Ascending aorta (tissue), 2 donors: ENCODE results near the gene LMNA. TPM values are rescaled to one million over a fixed set of nuclear protein-coding genes. Genes with fewer than 3 reads are reported as not detected.

Experiments
- DNase-seq, 2 donors: peaks; one replicate each; pipeline ENCODE4 v3.0.0-alpha.2; 2019; ENCODE audit warnings: low spot score in 2 of 2
- H3K27ac ChIP-seq, 2 donors: fragments of 200-600 bp; sonication (generic); one replicate each; pipeline ENCODE4 v1.5.1; 2016 to 2017; ENCODE audit warnings: mild to moderate bottlenecking in 1 of 2
- H3K27me3 ChIP-seq: fragments of 200-600 bp; sonication (generic); one replicate; pipeline ENCODE4 v1.5.1; 2017
- H3K36me3 ChIP-seq, 2 donors: fragments of 200-600 bp; sonication (generic); one replicate each; pipeline ENCODE4 v1.5.1; 2016
- H3K4me1 ChIP-seq, 2 donors: fragments of 200-600 bp; sonication (generic); one replicate each; pipeline ENCODE4 v1.5.1; 2016 to 2017; ENCODE audit warnings: mild to moderate bottlenecking in 1 of 2
- H3K4me3 ChIP-seq, 2 donors: fragments of 200-600 bp; sonication (generic); one replicate each; pipeline ENCODE4 v1.5.1; 2016 to 2017; ENCODE audit warnings: mild to moderate bottlenecking in 1 of 2
- H3K9me3 ChIP-seq, 2 donors: fragments of 200-600 bp; sonication (generic); one replicate each; pipeline ENCODE4 v1.5.1; 2016
- intact Hi-C: fragments of 100-400 bp; cut with DNase I; formaldehyde crosslinking; loops from one replicate; pipeline ENCODE4 v1.15.1; 2023
- total RNA-seq: library from RNA; depleted of rRNA; stranded (reverse); fragments of >200 nt; gene quantifications from one replicate; pipeline ENCODE4 v1.1.0, GENCODE V29; 2016
- TF ChIP-seq, protein P1 (sequence below), 3 experiments: fragments of 200-600 bp in 2 of 3; fragments of 450-650 bp in 1 of 3; sonication (generic) in 2 of 3; IDR thresholded peaks; one replicate each; pipeline ENCODE4 v1.5.1; 2016 to 2019; ENCODE audit warnings: antibody characterized with exemption in 3 of 3, mild to moderate bottlenecking in 1 of 3, moderate library complexity in 1 of 3

Gene LMNA
- total RNA-seq, 1 donor from 2014 or later: 783 TPM

DNA sequence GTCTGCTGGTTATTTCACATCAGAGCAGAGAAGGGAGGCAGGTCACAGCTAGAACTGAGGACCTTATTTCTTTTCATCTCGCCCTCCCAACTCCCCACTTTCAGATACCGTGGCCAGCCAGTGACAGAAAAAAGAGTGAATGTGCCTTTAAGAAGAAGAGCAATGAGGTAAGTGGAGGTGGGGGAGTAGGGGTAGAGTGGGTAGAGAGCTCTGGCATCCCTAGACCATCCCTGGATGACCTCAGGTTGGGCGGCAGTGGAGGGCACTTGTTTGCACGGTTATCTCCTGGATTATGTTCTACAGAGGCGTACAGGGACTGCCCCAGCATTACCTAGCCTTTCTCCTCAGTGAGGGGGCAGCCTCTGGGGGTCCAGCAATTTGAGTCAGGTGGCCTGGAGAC is 43.5 kb downstream of the LMNA start:
- intact Hi-C loops: no loop called here
- Histone ChIP-seq H3K27me3 (no peaks in the 10 kb centered on the region), H3K4me3 (no peak overlapping the region), H3K36me3 (no peaks in the 10 kb centered on the region), H3K9me3 (no peaks in the 10 kb centered on the region), H3K4me1 (peaks cover 0 to 7% of the 10 kb centered on the region in 2 donors), H3K27ac (no peak overlapping the region)
- no peak for DNase-seq
- TF ChIP-seq, protein P1, sequence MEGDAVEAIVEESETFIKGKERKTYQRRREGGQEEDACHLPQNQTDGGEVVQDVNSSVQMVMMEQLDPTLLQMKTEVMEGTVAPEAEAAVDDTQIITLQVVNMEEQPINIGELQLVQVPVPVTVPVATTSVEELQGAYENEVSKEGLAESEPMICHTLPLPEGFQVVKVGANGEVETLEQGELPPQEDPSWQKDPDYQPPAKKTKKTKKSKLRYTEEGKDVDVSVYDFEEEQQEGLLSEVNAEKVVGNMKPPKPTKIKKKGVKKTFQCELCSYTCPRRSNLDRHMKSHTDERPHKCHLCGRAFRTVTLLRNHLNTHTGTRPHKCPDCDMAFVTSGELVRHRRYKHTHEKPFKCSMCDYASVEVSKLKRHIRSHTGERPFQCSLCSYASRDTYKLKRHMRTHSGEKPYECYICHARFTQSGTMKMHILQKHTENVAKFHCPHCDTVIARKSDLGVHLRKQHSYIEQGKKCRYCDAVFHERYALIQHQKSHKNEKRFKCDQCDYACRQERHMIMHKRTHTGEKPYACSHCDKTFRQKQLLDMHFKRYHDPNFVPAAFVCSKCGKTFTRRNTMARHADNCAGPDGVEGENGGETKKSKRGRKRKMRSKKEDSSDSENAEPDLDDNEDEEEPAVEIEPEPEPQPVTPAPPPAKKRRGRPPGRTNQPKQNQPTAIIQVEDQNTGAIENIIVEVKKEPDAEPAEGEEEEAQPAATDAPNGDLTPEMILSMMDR (IDR thresholded peaks at IDR 0.05): no peak

DNA sequence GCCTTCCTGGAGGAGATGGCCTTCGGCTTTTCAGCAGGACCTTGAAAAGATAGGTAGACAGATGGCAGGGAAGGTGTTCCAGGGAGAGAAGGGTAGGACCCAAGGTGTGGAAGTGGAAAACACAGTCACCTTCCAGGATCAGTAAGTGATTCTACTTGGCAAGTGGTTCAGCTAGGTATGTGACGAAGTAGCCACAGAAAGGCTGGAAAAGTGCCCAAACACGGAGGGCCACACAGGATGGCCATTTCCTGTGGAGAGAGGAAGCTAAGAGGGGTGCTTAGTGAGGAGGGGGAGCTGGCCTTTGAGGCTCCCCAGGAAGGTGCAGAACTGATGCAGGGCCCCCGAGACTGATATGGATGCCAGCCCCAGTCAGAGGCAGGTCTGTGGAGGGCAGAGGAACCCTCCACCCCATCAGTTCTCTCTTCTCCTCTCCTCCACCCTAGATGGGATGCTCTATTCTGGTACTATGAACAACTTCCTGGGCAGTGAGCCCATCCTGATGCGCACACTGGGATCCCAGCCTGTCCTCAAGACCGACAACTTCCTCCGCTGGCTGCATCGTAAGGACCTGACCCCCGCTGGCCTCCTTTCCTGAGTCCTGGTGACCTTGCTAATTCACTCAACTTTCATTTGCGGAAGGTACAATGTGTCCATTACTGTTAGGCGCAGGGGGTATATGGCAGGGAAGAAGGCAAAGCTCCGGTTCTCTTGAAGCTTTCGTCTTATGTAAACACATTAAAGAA is 45.7 kb downstream of the LMNA start:
- TF ChIP-seq, protein P1 (IDR thresholded peaks at IDR 0.05): no peak
- intact Hi-C loops: loop anchor here (2.0 kb wide), 1 partner anchor 13 kb away; no protein-coding TSS in a partner anchor
- H3K9me3 ChIP-seq: no peaks in the 10 kb centered on the region
- peaks cover 0 to 7% of the 10 kb centered on the region in 2 donors for H3K4me1 ChIP-seq
- peak overlapping the region; percentile 57 to 77 for H3K4me3 ChIP-seq
- peak overlapping the region; percentile 75 to 86 for H3K27ac ChIP-seq
- no peaks in the 10 kb centered on the region for H3K27me3 ChIP-seq
- H3K36me3 ChIP-seq: no peaks in the 10 kb centered on the region
- DNase-seq: no peak

DNA sequence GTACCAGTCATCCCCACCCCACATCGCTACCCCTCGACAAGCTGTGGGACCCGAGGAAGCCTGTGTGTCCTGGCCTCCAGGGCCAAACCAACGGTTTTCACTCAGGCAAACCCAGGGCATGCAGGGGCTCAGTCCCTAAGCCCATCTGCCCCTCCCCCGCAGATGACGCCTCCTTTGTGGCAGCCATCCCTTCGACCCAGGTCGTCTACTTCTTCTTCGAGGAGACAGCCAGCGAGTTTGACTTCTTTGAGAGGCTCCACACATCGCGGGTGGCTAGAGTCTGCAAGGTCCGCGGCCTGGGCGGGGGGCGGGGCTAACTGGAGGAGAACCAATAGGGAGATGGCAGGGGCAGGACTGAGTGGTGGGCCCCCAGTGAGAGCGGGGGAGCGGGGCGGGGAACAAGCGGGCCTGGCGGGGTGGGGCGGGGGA is 46.2 kb downstream of the LMNA start:
- peak overlapping the region; percentile 57 to 77 for H3K4me3 ChIP-seq
- no peaks in the 10 kb centered on the region for H3K36me3 ChIP-seq
- peak; percentile 71 to 94 for DNase-seq
- peak overlapping the region; percentile 75 to 86 for H3K27ac ChIP-seq
- intact Hi-C loops: loop anchor here (1.0 to 2.0 kb wide), 2 partner anchors 14 to 33 kb away; no protein-coding TSS in a partner anchor
- TF ChIP-seq, protein P1 (IDR thresholded peaks at IDR 0.05): no peak
- peaks cover 0 to 7% of the 10 kb centered on the region in 2 donors for H3K4me1 ChIP-seq
- no peaks in the 10 kb centered on the region for H3K27me3 ChIP-seq
- H3K9me3 ChIP-seq: no peaks in the 10 kb centered on the region

DNA sequence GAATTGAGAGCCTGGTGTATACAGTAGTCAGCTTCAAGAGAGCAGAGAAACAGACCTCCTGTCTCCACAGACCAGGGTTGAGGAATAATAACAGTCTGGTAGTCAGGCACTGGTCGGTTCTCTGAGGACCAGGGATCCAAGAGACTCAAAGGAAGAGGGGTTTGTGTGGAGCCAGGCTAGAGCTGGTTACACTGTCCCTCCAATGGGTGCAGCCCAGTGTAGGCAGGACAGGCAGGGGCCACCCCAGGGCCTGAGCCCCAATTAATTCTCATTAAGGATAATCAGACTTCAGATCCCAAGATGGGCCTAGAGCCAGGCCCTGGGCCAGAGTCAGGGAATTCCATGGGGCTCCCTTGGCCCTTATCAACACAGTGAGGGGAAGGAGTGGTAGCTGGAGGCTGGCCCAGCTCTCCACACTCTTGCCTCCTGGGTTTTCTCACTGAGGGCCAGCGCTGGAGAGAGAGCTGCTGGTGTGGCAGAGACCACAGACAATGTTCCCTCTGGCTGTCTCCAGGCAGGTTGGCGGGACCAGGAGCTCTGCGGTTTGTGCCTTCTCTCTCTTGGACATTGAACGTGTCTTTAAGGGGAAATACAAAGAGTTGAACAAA is 48.0 kb downstream of the LMNA start:
- peak overlapping the region; percentile 75 to 86 for H3K27ac ChIP-seq
- DNase-seq: no peak
- no peaks in the 10 kb centered on the region for H3K36me3 ChIP-seq
- peaks cover 0 to 7% of the 10 kb centered on the region in 2 donors for H3K4me1 ChIP-seq
- TF ChIP-seq, protein P1 (IDR thresholded peaks at IDR 0.05): no peak
- no peaks in the 10 kb centered on the region for H3K27me3 ChIP-seq
- intact Hi-C loops: no loop called here
- no peaks in the 10 kb centered on the region for H3K9me3 ChIP-seq
- no peak overlapping the region for H3K4me3 ChIP-seq

DNA sequence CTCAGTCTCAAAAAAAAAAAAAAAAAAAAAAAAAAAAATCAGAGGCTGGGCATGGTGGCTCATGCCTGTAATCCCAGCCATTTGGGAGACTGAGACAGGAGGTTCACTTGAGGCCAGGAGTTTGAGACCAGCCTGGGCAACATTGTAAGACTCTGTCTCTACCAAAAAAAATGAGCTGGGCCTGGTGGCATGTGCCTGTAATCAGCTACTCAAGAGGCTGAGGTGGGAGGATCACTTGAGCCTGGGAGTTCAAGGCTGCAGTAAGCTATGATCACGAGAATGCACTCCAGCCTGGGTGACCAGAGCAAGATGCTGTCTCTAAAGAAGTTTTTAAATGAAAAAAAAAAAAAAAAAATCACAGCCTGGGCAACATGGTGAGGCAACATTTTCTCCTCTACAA is 49.2 kb downstream of the LMNA start:
- H3K27me3 ChIP-seq: no peaks in the 10 kb centered on the region
- H3K36me3 ChIP-seq: no peaks in the 10 kb centered on the region
- H3K4me3 ChIP-seq: no peak overlapping the region
- no peaks in the 10 kb centered on the region for H3K9me3 ChIP-seq
- TF ChIP-seq, protein P1 (IDR thresholded peaks at IDR 0.05): no peak
- no peak for DNase-seq
- H3K27ac ChIP-seq: no peak overlapping the region
- intact Hi-C loops: no loop called here
- H3K4me1 ChIP-seq: peaks cover 0 to 7% of the 10 kb centered on the region in 2 donors
